NCI-H2029 (cell line): ENCODE data around the gene NDOR1.

Source experiments
- DNase-seq: peaks from one replicate; lab custom pipeline; 2025; lab: John Stamatoyannopoulos, UW

NDOR1 gene

DNA sequence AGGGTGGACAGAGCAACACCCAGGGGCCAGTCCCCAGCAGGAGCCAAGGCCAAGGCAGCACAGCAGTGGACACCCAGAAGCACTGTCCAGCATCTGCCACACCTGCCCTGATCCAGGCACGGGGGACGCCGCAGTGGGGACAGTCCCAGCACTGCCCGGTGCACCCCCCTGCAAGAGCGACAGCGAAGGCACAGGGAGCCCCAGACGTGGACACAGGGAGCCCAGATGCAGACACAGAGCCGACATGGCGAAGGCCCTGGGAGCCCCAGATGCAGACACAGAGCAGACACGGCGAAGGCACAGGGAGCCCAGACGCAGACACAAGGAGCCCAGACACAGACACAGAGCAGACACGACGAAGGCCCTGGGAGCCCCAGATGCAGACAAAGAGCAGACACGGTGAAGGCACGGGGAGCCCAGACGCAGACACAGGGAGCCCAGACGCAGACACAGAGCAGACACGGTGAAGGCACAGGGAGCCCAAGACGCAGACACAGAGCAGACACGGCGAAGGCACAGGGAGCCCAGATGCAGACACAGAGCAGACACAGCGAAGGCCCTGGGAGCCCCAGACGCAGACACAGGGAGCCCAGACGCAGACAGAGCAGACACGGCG is 21.4 kb upstream of the NDOR1 start:
- DNase-seq, result no peak

DNA sequence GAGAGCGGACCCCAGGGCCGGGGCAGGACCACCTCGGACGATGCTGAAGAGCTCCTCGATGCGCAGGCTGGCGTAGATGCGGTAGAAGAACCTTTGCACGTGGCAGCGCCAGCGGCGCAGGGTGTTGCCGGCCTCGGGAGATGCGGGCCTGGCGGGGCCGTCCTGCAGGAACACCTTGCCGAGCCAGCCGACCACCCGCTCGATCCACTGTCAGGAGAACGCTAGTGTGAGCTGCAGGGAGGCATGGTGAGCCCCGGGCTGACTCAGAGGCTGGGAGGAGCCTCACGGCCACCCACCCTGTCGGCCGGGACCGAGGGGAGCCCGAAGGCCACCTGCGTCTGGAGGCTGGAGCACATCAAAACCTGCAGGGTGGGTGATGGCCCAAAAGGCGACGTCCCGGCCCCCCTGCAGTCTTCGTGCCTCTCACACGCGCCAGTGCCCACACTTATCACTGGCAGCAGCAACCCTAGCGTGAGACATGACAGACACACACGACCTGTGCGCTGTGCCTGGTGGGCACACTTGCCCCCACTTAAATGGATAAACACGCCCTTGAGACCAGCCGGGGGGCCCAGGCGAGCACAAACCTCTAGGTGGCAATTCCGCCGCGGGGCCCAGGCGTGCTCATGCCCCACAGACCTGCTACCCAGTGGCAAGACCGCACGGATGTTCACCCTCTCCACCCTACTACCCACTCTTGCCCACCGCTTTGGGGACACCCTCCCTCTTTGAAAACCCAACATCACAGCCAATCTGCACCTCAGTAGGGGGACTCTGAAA is 20.4 kb upstream of the NDOR1 start:
- DNase-seq, result no peak

DNA sequence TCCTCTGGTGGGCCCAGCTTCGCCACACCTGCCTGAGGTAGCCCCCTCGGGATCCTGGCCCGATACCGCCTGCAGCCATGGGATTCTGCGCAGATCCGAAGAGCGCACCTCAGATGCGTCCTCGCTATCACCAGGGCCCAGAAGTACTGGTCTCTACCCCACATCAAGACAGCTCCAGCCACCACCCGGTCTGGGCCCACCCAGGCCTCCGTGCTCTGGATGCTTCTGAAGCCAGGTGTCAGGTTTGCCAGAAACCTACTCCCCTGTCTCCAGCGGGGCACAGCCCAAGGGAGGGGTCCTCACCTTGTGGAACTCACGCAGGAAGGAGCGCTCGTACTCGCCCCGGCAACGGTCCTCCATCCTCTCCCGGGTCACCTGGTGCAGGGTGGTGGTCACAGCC is 19.6 kb upstream of the NDOR1 start:
- DNase-seq, result no peak

DNA sequence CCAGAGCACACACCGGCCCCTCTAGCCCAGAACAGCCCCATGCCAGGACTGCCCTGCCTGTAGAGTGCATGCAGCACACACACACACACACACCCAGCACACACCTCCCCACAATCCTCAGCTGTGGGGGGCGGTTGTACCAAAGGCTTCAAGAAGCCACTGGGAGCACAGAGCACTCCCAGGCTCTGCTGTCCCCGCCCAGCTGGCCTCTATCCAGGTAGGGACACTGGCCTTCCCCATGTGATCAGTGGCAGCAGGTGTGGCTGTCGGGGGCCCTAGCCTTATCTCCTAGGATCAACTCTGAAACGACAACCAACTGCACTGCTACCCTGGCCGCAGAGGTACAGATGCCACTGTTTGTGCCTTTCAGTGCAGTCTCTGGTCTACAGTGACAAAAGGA is 19.1 kb upstream of the NDOR1 start:
- peak; percentile 38 for DNase-seq

DNA sequence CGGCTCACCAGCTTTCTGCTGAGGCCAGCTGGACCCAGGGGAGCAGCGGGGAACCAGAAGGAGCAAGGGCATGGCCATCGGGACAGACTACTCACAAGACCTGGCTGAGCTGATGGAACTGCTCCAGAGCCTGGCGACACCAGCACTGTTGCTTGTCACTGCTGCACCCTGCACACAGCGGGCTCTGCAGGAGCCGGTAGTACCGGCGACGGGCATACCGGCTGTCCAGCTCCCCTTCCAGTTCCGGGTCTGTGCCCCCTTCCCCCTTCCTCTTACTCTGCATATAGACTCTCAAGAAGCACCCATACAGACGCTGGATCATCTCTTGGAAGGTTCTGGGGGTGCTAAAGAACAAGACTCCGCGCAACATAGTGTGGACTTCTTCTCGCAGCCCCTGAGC is 18.1 kb upstream of the NDOR1 start:
- DNase-seq, result no peak

DNA sequence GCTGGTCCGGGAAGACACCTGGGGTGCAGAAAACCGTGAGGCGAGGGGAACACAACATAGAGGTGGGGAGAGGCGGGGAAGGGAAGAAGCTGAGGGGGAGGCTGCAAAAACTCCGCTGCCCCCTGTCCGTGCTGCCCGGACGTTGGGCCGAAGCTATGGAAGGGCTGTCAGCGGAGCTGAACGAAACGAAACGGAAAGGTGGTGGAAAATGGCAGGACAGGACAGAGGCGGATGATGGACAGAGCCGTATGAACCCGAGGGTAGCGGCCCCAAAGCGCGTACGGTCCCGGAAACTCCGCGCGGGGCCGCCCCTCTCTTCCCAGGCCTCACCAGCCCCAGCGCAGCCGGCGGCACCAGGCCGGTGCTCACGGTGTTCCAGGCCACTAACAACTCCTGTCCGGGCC is 17.4 kb upstream of the NDOR1 start:
- no peak for DNase-seq

DNA sequence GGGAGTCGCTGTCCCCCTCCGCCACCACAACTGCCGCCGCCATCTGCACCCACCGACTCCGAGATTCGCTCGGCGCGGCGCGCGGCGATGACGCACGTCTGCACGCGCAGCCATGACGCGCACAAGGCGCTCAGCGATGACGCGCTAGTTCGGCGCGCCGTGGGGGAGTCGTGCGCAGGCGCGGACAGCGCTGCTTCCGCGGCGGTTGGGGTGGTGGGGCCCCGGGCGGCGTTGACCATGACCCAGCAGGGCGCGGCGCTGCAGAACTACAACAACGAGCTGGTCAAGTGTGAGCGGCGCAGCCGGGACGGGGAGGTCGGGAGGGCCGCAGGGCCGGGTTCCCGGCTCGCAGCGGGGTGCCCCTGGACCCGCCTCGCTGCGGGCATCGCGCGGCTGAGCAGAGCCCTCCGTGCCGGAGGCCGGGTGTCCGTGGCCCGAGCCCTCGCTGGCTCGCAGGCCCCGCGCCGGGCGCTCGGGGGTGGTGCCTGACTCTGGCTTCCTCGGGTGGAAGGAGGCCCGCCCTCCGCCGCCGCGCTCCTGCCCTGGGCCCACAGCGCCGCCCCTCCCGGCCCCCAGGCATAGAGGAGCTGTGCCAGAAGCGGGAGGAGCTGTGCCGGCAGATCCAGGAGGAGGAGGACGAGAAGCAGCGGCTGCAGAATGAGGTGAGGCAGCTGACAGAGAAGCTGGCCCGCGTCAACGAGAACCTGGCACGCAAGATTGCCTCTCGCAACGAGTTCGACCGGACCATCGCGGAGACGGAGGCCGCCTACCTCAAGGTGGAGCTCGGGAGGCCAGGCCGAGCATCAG is 16.8 kb upstream of the NDOR1 start, which contains the start of the genes ANAPC2 and SSNA1:
ANAPC2 (minus strand) TSS at position 71 of the 807 bp plus-strand sequence; CDS start at position 43, 28 bp downstream.
SSNA1 (plus strand) TSS at position 187 of the 807 bp plus-strand sequence; CDS start at position 238, 51 bp downstream.
- DNase-seq, result peak; percentile 90

DNA sequence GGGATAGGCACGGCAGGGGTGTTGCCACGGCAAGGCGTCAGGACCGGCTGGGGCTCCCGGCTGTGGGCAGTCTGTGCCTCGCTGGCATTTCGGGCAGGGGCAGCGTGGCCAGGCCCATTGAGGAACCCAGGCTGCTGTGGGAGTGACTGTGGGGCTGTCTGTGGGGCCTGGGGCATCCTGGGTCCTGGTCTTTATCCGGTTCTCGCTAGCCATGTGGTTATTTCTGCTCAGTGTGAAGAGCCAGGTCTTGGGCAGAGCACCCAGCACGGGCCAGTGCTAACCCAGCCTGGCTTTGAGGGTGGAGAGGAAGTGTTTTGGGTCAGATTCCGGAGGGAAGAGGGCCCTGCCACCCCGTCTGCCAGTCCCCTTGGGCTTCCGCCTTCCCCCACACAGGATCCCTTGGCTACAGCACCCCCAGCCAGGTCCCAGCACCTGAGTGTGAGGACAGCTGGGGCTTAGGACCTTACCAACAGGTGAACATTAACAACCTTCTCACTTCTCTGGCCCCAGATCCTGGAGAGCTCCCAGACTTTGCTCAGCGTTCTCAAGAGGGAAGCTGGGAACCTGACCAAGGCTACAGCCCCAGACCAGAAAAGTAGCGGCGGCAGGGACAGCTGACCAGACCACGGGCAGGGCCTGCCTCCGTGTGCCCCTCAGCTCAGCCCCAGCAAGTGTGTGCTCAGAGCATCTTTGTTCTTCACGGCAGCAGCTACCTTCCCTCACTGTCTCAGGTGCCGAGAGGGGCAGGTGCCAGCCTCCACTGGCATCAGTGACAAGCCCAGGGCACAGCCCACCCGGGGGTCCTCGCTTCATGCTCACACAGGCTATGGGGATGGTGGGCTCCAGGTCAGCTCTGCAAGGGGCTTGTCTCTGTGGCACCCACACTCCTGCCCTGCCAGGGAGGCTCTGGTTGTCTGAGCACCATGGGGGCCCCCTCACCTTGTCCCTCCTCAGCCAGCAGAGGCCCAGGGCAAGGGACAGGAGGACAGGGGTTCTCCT is 15.9 kb upstream of the NDOR1 start:
- no peak for DNase-seq

DNA sequence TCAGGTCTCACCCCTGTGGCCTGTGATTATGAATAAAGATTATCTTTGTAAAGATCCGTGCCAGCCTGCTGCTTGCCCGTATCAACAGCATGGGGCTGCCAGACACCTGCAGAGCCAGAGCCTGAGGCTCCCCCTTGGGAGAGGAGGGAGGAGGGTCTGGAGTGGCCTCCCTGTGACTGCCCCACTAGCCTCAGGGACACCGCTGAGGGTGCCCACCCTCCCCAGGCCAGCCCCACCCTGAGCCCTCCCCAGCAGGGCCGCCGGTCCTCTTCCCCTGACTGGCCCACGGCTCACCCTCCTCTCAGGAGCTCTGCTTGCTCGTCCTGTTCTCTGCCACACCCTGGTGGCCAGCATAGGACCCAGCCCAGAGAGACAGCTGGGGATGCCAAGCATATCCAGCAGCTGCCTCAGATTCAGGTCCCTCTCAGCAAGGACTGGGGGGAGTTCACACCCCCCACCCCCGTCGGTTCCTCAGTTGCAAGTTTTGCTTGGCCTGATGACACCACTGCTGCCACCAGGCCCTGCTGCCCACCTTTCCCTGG is 15.1 kb upstream of the NDOR1 start:
- no peak for DNase-seq

DNA sequence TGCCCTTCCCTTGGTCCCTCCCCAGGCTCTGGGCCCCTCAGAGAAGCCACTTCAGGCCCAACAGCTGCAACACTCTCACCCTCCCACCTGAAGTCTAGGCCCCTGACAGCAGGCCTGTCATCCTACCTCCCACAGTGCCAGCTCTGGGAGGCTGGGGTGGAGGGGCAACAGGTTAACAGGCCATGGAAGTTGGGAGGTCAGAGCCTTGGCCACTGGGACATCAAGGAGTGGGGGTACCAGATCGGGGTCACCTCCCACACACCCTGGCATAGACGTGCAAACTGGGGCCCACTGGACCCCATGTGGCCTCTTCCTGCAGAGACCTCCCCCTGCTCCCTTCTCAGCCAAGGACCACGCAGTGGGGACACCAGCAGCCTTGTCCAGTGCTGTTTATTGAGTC is 14.3 kb upstream of the NDOR1 start:
- no peak for DNase-seq

DNA sequence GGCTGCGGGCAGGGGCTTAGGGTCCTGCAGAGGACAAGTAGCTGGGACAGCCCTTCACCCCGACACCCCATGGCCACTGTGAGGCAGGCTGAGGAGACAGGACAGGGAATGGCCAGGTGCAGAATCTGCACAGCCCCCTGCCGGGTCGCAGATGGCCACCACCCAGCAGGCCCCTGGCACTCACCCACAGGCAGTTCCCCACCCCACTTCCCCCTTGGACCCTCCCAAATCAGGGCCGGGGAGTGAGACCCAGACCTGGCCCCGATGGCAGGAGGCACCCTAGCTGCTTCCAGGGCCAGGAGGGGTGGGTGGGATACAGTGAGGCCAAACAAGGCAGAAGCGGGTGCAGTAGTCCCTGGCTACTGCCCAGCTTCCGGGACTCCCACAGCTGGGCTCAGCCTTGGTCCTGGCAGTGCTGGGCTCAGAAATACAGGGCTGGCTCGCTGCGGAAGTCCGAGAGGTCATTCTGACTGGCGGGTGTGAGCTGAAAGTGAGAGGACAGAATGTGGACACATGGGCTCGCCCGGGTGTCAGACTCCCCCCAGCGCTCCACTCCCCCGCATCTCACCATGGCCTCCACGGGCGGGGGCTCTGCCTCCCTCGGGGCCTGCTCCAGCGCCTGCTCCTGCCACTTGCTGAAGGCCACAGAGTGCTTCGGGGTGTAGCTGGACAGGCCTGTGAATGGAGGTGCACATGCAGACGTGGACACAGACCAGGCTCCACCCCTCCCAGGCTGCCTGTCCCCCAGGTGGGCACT is 13.6 kb upstream of the NDOR1 start:
- no peak for DNase-seq

DNA sequence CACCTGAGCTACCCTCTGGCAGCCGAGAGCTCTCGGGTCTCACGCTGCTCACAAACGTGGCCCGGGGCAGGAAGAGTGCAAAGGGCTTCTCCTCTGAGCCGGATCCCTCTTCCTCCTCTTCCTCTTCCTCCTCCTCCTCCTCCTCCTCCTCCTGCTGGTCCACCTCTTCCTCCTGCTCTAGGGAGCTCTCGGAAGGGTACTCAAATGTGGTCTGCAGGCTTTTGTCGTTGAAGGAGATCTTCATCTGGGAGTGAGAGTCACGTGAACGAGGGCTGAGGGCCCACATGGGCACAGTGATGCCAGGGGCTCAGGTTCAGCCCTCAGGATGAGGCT is 13.1 kb upstream of the NDOR1 start:
- no peak for DNase-seq

DNA sequence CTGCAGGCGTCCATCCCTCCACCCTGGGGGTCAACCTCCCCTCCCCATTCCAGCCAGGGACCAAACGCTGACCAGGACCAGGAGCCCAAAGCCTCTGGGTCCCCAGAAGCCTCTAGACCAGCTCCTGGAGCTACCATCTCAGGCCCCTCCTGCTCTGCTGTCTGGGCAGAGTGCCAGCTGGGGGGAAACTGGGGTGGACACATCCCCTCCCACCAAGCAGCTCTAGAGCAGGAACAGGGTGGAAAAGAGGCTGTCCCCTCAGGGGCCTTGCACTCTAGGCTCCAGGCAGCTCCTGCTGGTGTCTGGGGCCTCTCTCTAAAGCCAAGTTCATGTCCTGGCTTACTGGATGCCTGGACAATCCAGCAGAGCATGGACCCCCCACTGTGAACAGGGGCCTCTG is 12.6 kb upstream of the NDOR1 start:
- no peak for DNase-seq

DNA sequence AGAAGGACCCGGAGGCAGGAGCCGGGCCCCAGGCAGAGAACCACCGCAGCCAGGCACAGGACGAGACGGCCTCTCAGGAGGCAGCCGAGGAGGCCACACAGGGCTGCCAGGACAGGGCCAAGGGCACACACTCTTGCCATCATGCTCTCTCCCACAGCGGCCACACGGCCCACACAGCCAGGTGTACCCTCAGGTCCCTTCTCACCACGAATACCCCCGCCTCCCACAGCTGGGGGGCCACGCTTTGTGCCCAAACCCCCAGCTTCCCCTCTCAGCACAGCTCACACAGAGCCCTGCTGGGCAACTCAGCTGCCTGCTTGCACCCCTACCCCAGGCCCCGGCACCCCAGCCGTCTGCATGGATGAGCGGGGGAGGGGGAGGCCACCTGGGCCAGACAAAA is 11.7 kb upstream of the NDOR1 start:
- no peak for DNase-seq

DNA sequence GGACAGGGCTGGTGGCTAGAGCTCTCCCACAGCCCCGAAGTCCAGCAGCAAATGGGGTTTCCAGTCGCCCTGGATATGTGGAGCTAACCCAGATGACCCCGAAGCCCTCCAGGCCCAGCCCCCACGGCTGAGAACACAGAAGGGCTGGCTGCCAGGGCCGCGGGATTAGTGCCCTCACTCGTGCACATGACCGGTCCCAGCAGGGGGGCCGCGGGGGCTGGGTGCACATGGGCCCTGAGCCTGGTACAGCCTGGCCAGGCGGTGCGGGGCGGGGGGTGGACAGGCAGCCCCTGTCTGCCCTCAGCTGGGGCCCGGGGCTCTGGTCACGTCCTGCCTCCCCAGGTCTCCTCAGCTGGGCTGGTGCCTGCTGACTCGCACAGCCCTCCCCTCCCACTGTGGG is 11.1 kb upstream of the NDOR1 start:
- no peak for DNase-seq

DNA sequence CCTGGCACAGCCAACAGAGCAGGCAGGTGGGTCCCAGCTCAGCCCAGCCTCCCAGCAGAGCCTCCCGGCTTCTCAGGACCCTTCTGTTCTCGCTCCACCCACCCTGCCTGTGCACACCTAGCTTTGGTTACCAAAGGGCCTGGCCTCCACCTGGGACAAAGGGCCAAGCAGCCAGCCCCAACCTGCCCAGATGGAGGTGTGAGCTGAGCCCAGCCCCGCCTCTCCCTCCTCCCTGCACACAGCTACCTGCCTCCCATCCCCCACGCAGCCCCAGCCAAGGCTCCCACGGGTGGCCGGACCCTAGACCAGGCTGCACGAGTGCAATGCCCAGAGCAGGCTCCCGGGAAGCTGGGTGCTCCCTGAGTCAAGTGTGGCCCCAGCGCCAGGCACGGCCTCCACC is 10.6 kb upstream of the NDOR1 start:
- DNase-seq, result peak; percentile 78

DNA sequence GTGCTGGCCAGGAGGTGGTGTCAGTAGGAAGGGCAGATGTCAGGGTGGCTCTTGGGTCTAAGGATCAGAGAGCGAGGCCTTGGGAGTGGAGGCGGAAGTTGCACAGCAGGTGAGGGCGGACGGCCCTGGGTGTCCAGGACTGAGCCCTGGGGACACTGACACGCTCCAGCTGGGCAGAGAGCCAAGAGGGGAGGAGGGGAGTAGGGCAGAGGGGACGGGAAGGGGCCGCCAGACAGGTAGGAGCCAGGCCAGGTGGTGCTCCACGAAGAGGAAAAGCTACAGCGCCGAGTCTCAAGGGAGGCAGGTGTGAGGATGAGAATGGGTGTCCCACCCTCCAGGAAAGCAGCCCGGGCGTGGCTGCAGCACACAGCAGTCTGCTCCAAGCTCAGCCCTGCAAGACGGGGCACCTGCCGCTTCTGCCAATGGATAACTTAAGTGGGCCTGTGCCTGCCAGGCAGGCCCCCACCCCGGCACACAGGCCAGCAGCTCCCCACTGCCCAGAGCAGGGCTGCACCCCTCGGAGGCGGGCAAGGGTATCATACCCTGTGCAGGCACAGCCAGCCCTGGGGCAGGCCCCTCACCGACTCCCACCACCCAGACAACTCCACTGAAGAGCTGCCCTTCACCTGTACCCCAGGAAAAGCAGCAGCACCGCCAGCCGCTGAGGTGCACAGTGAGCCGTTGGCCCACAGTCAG is 9.8 kb upstream of the NDOR1 start:
- peak; percentile 98 for DNase-seq

DNA sequence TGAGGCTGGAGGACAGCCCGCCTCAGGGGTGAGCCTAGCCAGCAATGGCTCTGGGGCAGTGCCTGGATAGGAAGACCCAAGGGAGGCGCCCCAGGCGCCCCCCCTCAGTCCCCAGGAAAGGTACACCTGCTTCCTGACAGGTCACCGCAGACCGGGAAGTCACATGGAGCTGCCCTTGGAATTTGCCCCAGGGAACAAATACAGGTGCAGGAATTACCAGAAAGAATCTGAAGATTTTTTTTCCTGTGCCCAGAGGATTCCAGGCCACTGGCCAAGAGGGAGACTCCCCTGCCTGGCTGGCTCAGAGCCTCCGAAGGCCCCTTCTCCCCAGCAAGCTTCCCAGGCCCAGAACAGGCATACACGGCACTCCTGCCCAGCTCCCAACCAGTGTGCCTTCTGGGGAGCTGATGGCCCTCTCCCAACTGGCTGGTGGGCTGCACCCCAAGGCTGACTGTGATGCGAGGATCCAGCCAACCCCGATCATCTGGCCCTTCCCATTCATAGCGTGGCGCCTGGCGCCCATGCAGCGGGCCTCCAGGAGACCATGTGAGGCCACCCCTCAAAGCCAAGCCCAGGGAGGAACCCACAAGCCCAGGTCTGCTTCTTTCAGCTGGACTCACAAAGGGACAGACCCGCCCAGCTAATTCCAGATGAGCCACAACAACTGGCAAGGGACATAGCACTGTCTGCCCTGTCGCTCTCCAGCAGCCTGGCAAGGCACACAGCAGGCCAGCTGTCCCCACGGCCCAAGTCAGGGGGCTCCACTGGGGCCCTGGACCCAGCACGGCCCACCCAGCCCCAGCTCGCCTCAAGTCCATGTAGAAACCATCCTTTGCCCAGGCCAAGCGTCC is 7.2 kb upstream of the NDOR1 start:
- peak; percentile 57 for DNase-seq

DNA sequence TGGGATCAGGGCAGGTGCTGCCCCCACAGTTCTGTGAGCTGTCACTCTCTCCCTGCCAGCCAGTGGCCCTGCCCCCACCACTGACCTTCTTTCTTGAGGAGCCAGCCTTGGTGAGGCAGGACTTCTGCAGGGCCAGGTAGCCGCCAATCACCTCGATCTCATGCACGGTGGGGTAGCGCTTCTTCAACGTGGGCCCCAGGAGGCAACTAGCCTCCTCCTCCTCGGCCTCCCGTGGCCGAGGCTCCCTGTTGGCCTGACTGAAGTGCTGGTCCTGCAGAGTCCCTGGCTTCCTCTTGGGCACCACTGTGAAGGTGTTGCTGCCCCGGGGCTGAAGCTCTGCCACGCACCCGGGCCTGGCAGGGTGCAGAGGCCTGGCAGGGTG is 6.6 kb upstream of the NDOR1 start:
- DNase-seq, result no peak
